Measurements from ENCODE around the gene TACC2.

TACC2 gene

DNA sequence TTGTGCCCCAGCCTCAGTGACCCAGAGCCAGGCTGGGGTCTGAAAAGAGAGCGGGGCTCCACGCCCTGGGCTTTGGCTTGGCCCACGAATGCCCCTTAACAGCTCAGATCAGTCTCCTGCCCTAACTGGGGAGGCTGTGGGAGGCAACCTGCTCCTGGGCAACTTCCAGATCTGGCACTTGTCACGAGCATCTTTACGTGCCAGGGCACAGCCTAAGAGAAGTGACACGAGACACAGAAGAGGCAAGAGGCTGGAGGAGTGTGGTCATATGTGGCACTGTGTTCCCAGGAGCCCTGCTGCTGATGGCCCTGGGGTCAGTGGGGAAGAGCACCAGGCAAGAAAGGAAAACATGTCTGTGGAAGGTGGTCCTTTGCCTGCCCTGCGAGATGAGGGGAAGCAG, 184.4 kb downstream of the TACC2 start:
- no peak overlapping the region for H3K4me3 ChIP-seq (replicated peaks; ENCODE audit: low read depth, low read length)
- TF ChIP-seq, protein P1, sequence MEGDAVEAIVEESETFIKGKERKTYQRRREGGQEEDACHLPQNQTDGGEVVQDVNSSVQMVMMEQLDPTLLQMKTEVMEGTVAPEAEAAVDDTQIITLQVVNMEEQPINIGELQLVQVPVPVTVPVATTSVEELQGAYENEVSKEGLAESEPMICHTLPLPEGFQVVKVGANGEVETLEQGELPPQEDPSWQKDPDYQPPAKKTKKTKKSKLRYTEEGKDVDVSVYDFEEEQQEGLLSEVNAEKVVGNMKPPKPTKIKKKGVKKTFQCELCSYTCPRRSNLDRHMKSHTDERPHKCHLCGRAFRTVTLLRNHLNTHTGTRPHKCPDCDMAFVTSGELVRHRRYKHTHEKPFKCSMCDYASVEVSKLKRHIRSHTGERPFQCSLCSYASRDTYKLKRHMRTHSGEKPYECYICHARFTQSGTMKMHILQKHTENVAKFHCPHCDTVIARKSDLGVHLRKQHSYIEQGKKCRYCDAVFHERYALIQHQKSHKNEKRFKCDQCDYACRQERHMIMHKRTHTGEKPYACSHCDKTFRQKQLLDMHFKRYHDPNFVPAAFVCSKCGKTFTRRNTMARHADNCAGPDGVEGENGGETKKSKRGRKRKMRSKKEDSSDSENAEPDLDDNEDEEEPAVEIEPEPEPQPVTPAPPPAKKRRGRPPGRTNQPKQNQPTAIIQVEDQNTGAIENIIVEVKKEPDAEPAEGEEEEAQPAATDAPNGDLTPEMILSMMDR (IDR thresholded peaks at IDR 0.05; ENCODE audit: low read depth, low read length, missing control alignments), result no peak
- DNase-seq (ENCODE audit: extremely low read depth, low read depth), result no peak

DNA sequence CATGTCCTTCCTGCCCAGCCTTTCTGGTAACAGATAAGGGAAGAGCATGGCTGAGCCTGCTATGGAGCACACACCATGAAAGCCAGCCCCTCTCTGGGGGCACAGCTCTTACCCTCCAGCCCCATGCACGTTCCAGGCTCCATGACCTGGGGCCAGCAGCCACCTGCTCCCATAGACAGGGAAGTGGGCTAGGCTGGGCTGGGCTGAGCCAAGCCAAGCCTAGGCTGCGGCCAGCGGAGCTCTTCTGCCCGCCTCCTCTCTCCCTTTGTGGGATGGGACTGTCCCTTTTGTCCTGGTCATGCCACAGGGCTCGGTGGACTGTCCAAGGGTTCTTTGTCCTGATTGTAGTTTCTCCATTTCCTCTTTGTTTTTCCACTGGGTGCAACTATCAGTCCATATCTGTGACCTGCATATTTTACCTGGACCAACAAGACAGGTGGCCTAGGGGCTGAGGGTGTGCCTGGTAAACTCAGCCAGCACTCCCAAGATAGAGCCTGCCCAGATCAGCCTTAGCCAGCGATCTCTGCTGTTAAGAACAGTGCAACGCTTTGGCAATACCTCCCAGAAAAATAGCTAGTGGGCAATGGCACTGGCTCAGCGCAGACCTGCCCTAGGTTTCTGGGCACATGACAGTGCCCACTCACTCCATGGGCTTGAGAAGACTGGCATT, 184.9 kb downstream of the TACC2 start:
- no peak for DNase-seq (ENCODE audit: extremely low read depth, low read depth)
- no peak overlapping the region for H3K4me3 ChIP-seq (replicated peaks; ENCODE audit: low read depth, low read length)
- TF ChIP-seq, protein P1 (IDR thresholded peaks at IDR 0.05; ENCODE audit: low read depth, low read length, missing control alignments), result no peak

DNA sequence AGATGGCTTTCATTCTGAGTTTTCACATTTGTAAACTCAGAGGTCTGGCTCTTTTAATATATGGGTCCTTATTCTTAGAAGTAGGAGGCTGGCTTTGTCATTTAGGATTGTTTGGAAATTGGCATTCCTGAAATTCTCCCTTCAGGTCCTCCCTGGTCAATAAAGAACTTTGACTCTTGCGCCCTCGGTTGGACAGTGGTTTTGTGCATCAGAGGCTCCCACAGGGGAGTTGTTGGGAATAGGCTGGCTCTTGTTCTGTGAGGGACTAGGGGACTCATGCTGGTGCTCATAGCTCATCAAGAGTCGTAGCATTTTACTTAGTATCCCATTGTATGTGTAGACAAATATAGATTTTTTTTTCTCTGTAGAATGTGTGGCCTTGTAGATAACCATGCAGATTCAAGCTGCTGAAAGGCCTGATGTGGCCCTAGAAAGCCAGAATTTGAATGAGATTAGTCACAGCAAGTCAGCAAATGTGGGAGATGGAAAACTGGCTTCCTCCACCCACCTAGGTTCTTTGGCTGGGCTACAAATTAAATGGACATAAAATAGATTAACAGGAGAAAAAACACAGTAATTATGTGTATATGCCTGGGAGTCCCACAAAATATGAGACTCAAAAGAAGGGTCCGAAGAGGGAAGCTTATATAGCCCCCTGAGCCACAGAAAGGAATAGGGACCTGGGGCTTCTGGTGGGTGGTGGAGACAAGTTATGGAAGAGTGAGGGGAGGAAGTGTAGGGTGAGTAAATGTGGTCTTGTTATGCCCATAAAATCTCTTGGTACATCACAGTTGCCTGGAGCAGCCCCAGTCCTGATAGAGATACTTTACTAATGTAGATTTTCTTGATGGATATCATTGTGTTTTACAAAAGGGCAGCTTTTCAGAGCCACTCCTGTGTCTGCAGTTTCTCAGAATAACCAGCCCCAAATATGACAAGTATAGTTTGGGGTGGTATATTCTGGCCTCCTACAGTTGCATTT, 187.6 kb downstream of the TACC2 start:
- H3K4me3 ChIP-seq (replicated peaks; ENCODE audit: low read depth, low read length), result no peak overlapping the region
- DNase-seq (ENCODE audit: extremely low read depth, low read depth), result no peak
- TF ChIP-seq, protein P1 (IDR thresholded peaks at IDR 0.05; ENCODE audit: low read depth, low read length, missing control alignments), result no peak

DNA sequence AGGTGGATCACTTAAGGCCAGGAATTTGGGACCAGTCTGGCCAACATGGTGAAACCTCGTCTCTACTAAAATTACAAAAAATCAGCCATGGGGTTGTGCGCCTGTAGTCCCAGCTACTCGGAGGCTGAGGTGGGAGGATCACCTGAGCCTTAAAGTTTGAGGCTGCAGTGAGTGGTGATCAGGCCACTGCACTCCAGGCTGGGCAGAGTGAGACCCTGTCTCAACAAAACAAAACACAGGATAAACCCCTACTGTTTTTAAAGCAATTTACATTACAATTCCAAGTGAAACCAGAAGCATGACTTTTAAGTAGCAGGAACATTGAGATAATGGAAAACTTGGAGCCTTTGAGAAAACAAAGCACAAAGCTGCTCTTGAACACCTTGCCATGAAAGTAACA, 189.7 kb downstream of the TACC2 start:
- H3K4me3 ChIP-seq (replicated peaks; ENCODE audit: low read depth, low read length), result no peak overlapping the region
- TF ChIP-seq, protein P1 (IDR thresholded peaks at IDR 0.05; ENCODE audit: low read depth, low read length, missing control alignments), result no peak
- no peak for DNase-seq (ENCODE audit: extremely low read depth, low read depth)

DNA sequence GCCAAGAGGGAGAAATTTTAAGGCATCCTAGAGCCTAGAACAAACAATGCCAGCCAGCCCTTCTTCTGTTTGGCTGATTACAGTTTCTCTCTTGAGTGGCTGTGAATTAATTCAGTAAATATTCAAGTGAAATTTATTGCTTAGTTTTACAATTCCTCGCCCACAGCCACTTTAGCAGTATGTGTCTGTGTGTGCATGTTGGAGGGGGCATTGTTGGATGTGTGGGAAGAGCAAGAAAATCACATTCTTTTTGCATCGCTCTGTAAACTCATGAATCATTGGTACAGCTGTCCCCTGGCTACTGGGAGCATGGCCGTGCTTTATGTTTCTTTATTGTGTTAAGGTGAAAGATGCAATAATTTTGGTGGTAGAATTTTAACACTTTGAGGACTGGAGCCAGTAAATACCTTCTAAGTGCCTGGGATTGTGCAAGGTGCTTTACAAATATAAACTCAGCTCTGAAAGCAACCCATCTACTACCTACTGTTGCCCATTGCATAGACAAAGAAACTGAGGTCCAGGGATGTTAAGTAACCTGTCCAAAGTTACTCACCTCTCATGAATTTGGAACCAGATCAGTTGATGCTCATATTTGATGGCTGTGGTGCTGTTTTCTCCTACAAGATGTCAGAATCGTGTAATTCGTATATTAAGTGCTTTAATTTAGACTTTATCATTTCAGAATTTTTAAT, 192.2 kb downstream of the TACC2 start:
- H3K4me3 ChIP-seq (replicated peaks; ENCODE audit: low read depth, low read length), result no peak overlapping the region
- TF ChIP-seq, protein P1 (IDR thresholded peaks at IDR 0.05; ENCODE audit: low read depth, low read length, missing control alignments), result no peak
- DNase-seq (ENCODE audit: extremely low read depth, low read depth), result no peak

DNA sequence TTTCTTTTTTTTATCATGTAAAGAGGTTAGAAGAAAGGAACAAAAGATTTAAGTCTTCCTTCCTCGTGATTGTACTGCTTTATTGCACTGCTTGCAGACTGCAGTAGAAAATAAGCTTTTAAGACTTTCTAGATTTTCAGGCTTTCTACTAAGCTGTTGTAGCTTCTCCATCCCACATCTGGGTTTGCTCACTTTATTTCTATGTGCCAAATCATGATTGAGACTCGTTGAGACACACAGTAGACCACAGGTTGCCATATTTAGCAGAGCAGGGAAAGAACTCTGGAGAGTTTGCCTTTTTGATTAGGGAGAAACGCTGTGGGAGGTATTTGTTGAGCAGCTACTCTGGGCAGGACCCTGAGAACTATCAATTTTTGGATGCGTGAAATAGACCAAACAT, 192.9 kb downstream of the TACC2 start:
- no peak overlapping the region for H3K4me3 ChIP-seq (replicated peaks; ENCODE audit: low read depth, low read length)
- TF ChIP-seq, protein P1 (IDR thresholded peaks at IDR 0.05; ENCODE audit: low read depth, low read length, missing control alignments), result no peak
- DNase-seq (ENCODE audit: extremely low read depth, low read depth), result no peak
